B cell (primary cell): ENCODE data around the gene OR5D18.

Experiments used
- EZH2 ChIP-seq: IDR thresholded peaks from 2 replicates; pipeline ENCODE4 v1.6.1; 2012; ENCODE audit warnings: borderline replicate concordance, low read depth, mild to moderate bottlenecking, moderate library complexity, low read length; ENCODE audit not compliant: insufficient read depth, poor library complexity, severe bottlenecking
- TF ChIP-seq, protein P1 (sequence below): fragments of 200-600 bp; IDR thresholded peaks from one replicate; pipeline ENCODE4 v1.8.0; 2022; ENCODE audit warnings: antibody characterized with exemption, mild to moderate bottlenecking

- TF ChIP-seq, protein P1, sequence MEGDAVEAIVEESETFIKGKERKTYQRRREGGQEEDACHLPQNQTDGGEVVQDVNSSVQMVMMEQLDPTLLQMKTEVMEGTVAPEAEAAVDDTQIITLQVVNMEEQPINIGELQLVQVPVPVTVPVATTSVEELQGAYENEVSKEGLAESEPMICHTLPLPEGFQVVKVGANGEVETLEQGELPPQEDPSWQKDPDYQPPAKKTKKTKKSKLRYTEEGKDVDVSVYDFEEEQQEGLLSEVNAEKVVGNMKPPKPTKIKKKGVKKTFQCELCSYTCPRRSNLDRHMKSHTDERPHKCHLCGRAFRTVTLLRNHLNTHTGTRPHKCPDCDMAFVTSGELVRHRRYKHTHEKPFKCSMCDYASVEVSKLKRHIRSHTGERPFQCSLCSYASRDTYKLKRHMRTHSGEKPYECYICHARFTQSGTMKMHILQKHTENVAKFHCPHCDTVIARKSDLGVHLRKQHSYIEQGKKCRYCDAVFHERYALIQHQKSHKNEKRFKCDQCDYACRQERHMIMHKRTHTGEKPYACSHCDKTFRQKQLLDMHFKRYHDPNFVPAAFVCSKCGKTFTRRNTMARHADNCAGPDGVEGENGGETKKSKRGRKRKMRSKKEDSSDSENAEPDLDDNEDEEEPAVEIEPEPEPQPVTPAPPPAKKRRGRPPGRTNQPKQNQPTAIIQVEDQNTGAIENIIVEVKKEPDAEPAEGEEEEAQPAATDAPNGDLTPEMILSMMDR: no peak
- TF ChIP-seq EZH2: no peak
Observed at GRCh38 chr11:55852141-55852540, 32.7 kb downstream of the OR5D18 start.
